K562 (cell line): ENCODE measurements around the gene SERPINE1. TPM values are rescaled to one million over a fixed set of nuclear protein-coding genes. Genes with fewer than 3 reads are reported as not detected.

Source experiments
- ATAC-seq: fragments of 200-7000 bp; cut with Tn5 transposase; 3 replicates; pipeline ENCODE4 v1.9.1; 2020; ENCODE audit warnings: moderate library complexity
- BruUV-seq: library from RNA; stranded (reverse); fragments of 400-500 nt; replicated peaks from 2 replicates; lab custom pipeline; 2021; lab: Mats Ljungman, UMichigan
- CTCF ChIA-PET: fragments of 300-600 bp; formaldehyde crosslinking; extraction: SDS; loops from one replicate; lab custom pipeline; 2021; ENCODE audit warnings: low intra/inter-chr PET ratio; lab: Yijun Ruan, JAX
- POLR2A ChIA-PET: fragments of 300-600, 350-650 bp; sonication (Branson Sonifier 250); formaldehyde crosslinking; extraction: SDS; loops from one replicate; lab custom pipeline; 2021; ENCODE audit warnings: antibody characterized with exemption, inconsistent platforms; lab: Yijun Ruan, JAX
- DNase-seq, 4 experiments: peaks; one replicate each; pipeline versions ENCODE4 v3.0.0 to v3.0.0-alpha.2; 2011 to 2018; ENCODE audit warnings: low spot score in 3 of 4, mixed read lengths in 3 of 4; ENCODE audit errors: extremely low read depth in 1 of 4
- FAIRE-seq: peaks from 2 replicates; lab custom pipeline; 2011; peaks lifted over from hg19 to GRCh38; lab: Jason Lieb, UNC
- H2AFZ ChIP-seq: 2 replicates; pipeline ENCODE4 v1.6.0; 2011; ENCODE audit warnings: low read depth, low read length, control low read depth, inconsistent platforms
- H3K27ac ChIP-seq: fragments of 200-600 bp; 3 replicates; pipeline ENCODE4 v1.8.0; 2011; ENCODE audit warnings: low read depth, mild to moderate bottlenecking, control low read depth, inconsistent platforms, low read length, moderate library complexity, mixed read lengths; ENCODE audit errors: extremely low read depth
- H3K27me3 ChIP-seq, 2 experiments: fragments of 300-600 bp in 1 of 2; 2 replicates in 1 of 2; 3 replicates in 1 of 2; pipeline versions ENCODE4 v1.6.0 to v1.8.0; 2011; ENCODE audit warnings: inconsistent platforms in 2 of 2, low read length in 2 of 2, mild to moderate bottlenecking in 1 of 2, mixed read lengths in 1 of 2, moderate library complexity in 1 of 2; ENCODE audit not compliant: control insufficient read depth in 2 of 2, insufficient read depth in 2 of 2
- H3K36me3 ChIP-seq: fragments of 300-600 bp; 3 replicates; pipeline ENCODE4 v1.8.0; 2011; ENCODE audit warnings: mild to moderate bottlenecking, low read length, inconsistent platforms; ENCODE audit not compliant: control insufficient read depth, insufficient read depth
- H3K4me1 ChIP-seq, 2 experiments: fragments of 200-600 bp in 1 of 2; replicated peaks in 1 of 2; 2 replicates in 1 of 2; 3 replicates in 1 of 2; pipeline versions ENCODE4 v1.5.1 to v1.8.0; 2011; ENCODE audit warnings: inconsistent platforms in 2 of 2, low read length in 2 of 2, mild to moderate bottlenecking in 1 of 2, mixed read lengths in 1 of 2, moderate library complexity in 1 of 2; ENCODE audit not compliant: control insufficient read depth in 2 of 2, insufficient read depth in 2 of 2
- H3K4me2 ChIP-seq: 2 replicates; pipeline ENCODE4 v1.6.1; 2011; ENCODE audit warnings: low read length, control low read depth, inconsistent platforms, mixed read lengths; ENCODE audit not compliant: insufficient read depth
- H3K4me3 ChIP-seq: fragments of 200-600 bp; sonication (generic), shearing (Covaris generic); 2 replicates; pipeline ENCODE4 v1.5.1; 2016; ENCODE audit warnings: control low read depth, inconsistent platforms
- H3K79me2 ChIP-seq: fragments of 200-600 bp; 3 replicates; pipeline ENCODE4 v1.8.0; 2011; ENCODE audit warnings: low read length, inconsistent platforms; ENCODE audit not compliant: control insufficient read depth, insufficient read depth
- H3K9ac ChIP-seq, 2 experiments: 2 replicates each; pipeline versions ENCODE4 v1.6.0 to v1.6.1; 2011; ENCODE audit warnings: low read depth in 2 of 2, low read length in 2 of 2, control low read depth in 1 of 2, inconsistent platforms in 1 of 2, mild to moderate bottlenecking in 1 of 2, mixed read lengths in 1 of 2; ENCODE audit not compliant: insufficient read depth in 1 of 2
- H3K9me1 ChIP-seq: one replicate; pipeline ENCODE4 v1.6.0; 2011; ENCODE audit warnings: inconsistent platforms, mild to moderate bottlenecking, low read length, moderate library complexity; ENCODE audit not compliant: control insufficient read depth, insufficient read depth
- H3K9me3 ChIP-seq: replicated peaks from 2 replicates; pipeline ENCODE4 v1.5.1; 2011; ENCODE audit warnings: low read depth, low read length, inconsistent platforms; ENCODE audit not compliant: control insufficient read depth, insufficient read depth
- H4K20me1 ChIP-seq: replicated peaks from 2 replicates; pipeline ENCODE4 v1.6.1; 2011; ENCODE audit warnings: low read length, inconsistent platforms, mixed read lengths; ENCODE audit not compliant: control insufficient read depth, insufficient read depth
- CBFA2T2 ChIP-seq: fragments of 450-650 bp; conservative IDR thresholded peaks from 2 replicates; pipeline ENCODE4 v1.6.1; 2017; ENCODE audit warnings: mild to moderate bottlenecking
- ILF3 ChIP-seq: fragments of 450-650 bp; IDR thresholded peaks from 2 replicates; pipeline ENCODE4 v1.6.1; 2018; ENCODE audit warnings: antibody characterized with exemption, mild to moderate bottlenecking, moderate library complexity, borderline replicate concordance
- KHSRP ChIP-seq: fragments of 450-650 bp; IDR thresholded peaks from 2 replicates; pipeline ENCODE4 v1.6.1; 2017
- MYC ChIP-seq, 2 experiments: fragments of 250-450 bp in 1 of 2; sonication (Bioruptor Pico) in 1 of 2; IDR thresholded peaks; 2 replicates each; pipeline versions ENCODE4 v1.5.1 to v1.6.1; 2012 to 2021; ENCODE audit warnings: low read depth in 2 of 2, borderline replicate concordance in 1 of 2, improper control_type of control experiment in 1 of 2, low read length in 1 of 2, mild to moderate bottlenecking in 1 of 2, moderate library complexity in 1 of 2
- PHF8 ChIP-seq: fragments of 200-600 bp; sonication (generic); IDR thresholded peaks from 2 replicates; pipeline ENCODE4 v1.6.1; 2012; ENCODE audit warnings: mixed run types, mild to moderate bottlenecking, inconsistent platforms, low read length, moderate library complexity, borderline replicate concordance
- PTRF ChIP-seq: fragments of 450-650 bp; IDR thresholded peaks from 2 replicates; pipeline ENCODE4 v1.6.1; 2016; ENCODE audit warnings: mild to moderate bottlenecking, missing genetic modification characterization, missing compliant biosample characterization
- TEAD2 ChIP-seq: fragments of 450-650 bp; IDR thresholded peaks from 2 replicates; pipeline ENCODE4 v1.6.1; 2016; ENCODE audit warnings: missing genetic modification characterization, control low read depth, missing compliant biosample characterization
- XRCC5 ChIP-seq: fragments of 200-400 bp; formaldehyde crosslinking; IDR thresholded peaks from 2 replicates; pipeline ENCODE4 v1.6.1; 2017; ENCODE audit warnings: low read depth, mild to moderate bottlenecking, low read length
- ZBTB5 ChIP-seq: fragments of 450-650 bp; IDR thresholded peaks from 2 replicates; pipeline ENCODE4 v1.6.1; 2017; ENCODE audit warnings: antibody characterized with exemption
- ZFX ChIP-seq: sonication (generic); formaldehyde crosslinking; IDR thresholded peaks from 2 replicates; pipeline ENCODE4 v1.8.0; 2022; ENCODE audit warnings: mild to moderate bottlenecking, missing genetic modification reagents, moderate library complexity
- ZNF239 ChIP-seq: fragments of 250-450 bp; sonication (Bioruptor Pico); IDR thresholded peaks from 2 replicates; pipeline ENCODE4 v1.4.0; 2020; ENCODE audit warnings: mild to moderate bottlenecking
- ZNF311 ChIP-seq: fragments of 250-450 bp; sonication (Bioruptor Pico); IDR thresholded peaks from 2 replicates; pipeline ENCODE4 v1.4.0; 2020; ENCODE audit warnings: mild to moderate bottlenecking, moderate library complexity
- ZNF316 ChIP-seq: fragments of 450-650 bp; IDR thresholded peaks from 2 replicates; pipeline ENCODE4 v1.6.1; 2016
- ZNF407 ChIP-seq: fragments of 450-650 bp; IDR thresholded peaks from 2 replicates; pipeline ENCODE4 v1.6.1; 2016; ENCODE audit warnings: low read depth
- ZNF766 ChIP-seq: fragments of 200-800 bp; sonication (Bioruptor generic); conservative IDR thresholded peaks from 2 replicates; pipeline ENCODE4 v1.6.1; 2016; ENCODE audit warnings: missing genetic modification characterization, missing compliant biosample characterization
- WGBS: fragments of 100-300 bp; shearing (Covaris generic); methylation state at CpG from one replicate; pipeline ENCODE4 v1.1.6; 2016; ENCODE audit warnings: low coverage, mixed read lengths; ENCODE audit not compliant: insufficient coverage; ENCODE audit errors: missing lambda C conversion rate; 5-methylcytosine and 5-hydroxymethylcytosine counted together
- in situ Hi-C: fragments of 300-500 bp; cut with MboI; formaldehyde crosslinking; loops from 4 replicates; pipeline ENCODE4 v1.15.0; 2018; ENCODE audit warnings: inconsistent platforms, mixed read lengths
- intact Hi-C: fragments of 100-400 bp; cut with micrococcal nuclease; formaldehyde crosslinking; loops from 2 replicates; pipeline ENCODE4 v1.14.2; 2022
- polyA plus RNA-seq, 8 experiments: library from polyadenylated mRNA; depleted of rRNA in 4 of 8; stranded (reverse) in 5 of 8; unstranded in 3 of 8; fragments of >200 nt; fragmentation: Nextera tagmentation in 2 of 8; fragmentation: Illumina TruSeq in 1 of 8; extraction: Ambion mirVana in 2 of 8; extraction: Trizol in 1 of 8; gene quantifications; 2 replicates each; pipeline versions ENCODE4 v1.2.1 to v1.2.3, GENCODE V29; 2011 to 2014; ENCODE audit warnings: inconsistent platforms in 1 of 8, missing spikeins in 1 of 8
- total RNA-seq, 7 experiments: library from RNA; depleted of rRNA in 6 of 7; stranded (reverse); fragments of >200 nt in 6 of 7; fragmentation: Illumina TruSeq in 2 of 7; extraction: Trizol in 2 of 7; gene quantifications; 2 replicates each; pipeline versions ENCODE4 v1.2.1 to v1.2.3, GENCODE V29; 2011 to 2021; ENCODE audit warnings: low replicate concordance in 1 of 7

SERPINE1 gene
- total and polyA plus RNA-seq, 9 of the 15 experiments (the other 6 are each of a cell fraction or from before 2014, with no cell fraction given) = 0.22 to 4.8 (median 0.91) TPM

- 89% methylated on average over 6 of the region's 6 CpGs for WGBS
- ChIA-PET POLR2A (interaction anchor here (0.6 to 1.1 kb wide), 2 partner anchors 11 to 26 kb away, joined by 3 read pairs; no protein-coding TSS in a partner anchor), CTCF (no interaction called here)
- no peak overlapping the region for H3K4me3 ChIP-seq
- no TSS peak for BruUV-seq
- H3K36me3 ChIP-seq = no peaks in the 10 kb centered on the region
- no peaks in the 10 kb centered on the region for H3K9me3 ChIP-seq
- ATAC-seq (no peak), DNase-seq (no peak), FAIRE-seq (no peak)
- H3K4me2 ChIP-seq = no peak overlapping the region
- H3K9me1 ChIP-seq = no peaks in the 10 kb centered on the region
- H3K27ac ChIP-seq = no peak overlapping the region
- intact Hi-C loops (no loop called here), in situ Hi-C loops (no loop called here)
- H4K20me1 ChIP-seq = no peaks in the 10 kb centered on the region
- H2AFZ ChIP-seq = no peak overlapping the region
- H3K79me2 ChIP-seq = no peaks in the 10 kb centered on the region
- H3K27me3 ChIP-seq = no peaks in the 10 kb centered on the region
- peaks cover 44 to 46% of the 10 kb centered on the region in 2 experiments for H3K4me1 ChIP-seq
- no peak overlapping the region for H3K9ac ChIP-seq
- TF ChIP-seq ZNF239 (CRISPR knock-in tag) = no peak
- no peak for TF ChIP-seq PHF8
- no peak for TF ChIP-seq ZNF311
- no peak for TF ChIP-seq ZBTB5
- TF ChIP-seq MYC (IDR thresholded peaks at IDR 0.05; ENCODE audit: low read depth, low read length) = no peak
- TF ChIP-seq MYC (CRISPR knock-in tag; IDR thresholded peaks at IDR 0.05; ENCODE audit: borderline replicate concordance, low read depth) = no peak
- no peak for TF ChIP-seq TEAD2 (tag)
- no peak for TF ChIP-seq ZFX (CRISPR knock-in tag)
- TF ChIP-seq ZNF407 = no peak
- TF ChIP-seq ILF3 = no peak
- TF ChIP-seq PTRF (tag) = no peak
- no peak for TF ChIP-seq ZNF316
- no peak for TF ChIP-seq XRCC5
- TF ChIP-seq KHSRP = no peak
- no peak for TF ChIP-seq ZNF766 (CRISPR knock-in tag)
- TF ChIP-seq CBFA2T2 = no peak
Observed at GRCh38 chr7:101102026-101102425, 24.9 kb upstream of the SERPINE1 start.
